Esophagus (tissue), 2 donors: Measurements from ENCODE around the gene RUSC2. TPM values are rescaled to one million over a fixed set of nuclear protein-coding genes. Genes with fewer than 3 reads are reported as not detected.
"Not testable (repeated sequence)": the region's sequence is repeated elsewhere in the genome, so short reads cannot be mapped to it uniquely, and the experiment has no call there.

Experiments
- H3K27ac ChIP-seq, 2 donors: one replicate each; pipeline ENCODE4 v1.5.1; 2013; ENCODE audit warnings: low read depth in 2 of 2, mild to moderate bottlenecking in 2 of 2, inconsistent platforms in 1 of 2, low read length in 1 of 2, moderate library complexity in 1 of 2
- H3K27me3 ChIP-seq, 2 donors: one replicate each; pipeline ENCODE4 v1.6.1; 2013; ENCODE audit warnings: low read length in 2 of 2, control low read depth in 1 of 2, mild to moderate bottlenecking in 1 of 2; ENCODE audit not compliant: insufficient read depth in 2 of 2, control insufficient read depth in 1 of 2
- H3K36me3 ChIP-seq, 2 donors: one replicate each; pipeline ENCODE4 v1.6.1; 2013; ENCODE audit warnings: low read length in 1 of 2; ENCODE audit not compliant: control insufficient read depth in 2 of 2, insufficient read depth in 2 of 2
- H3K4me1 ChIP-seq, 2 donors: one replicate each; pipeline ENCODE4 v1.6.1; 2013; ENCODE audit warnings: low read length in 1 of 2; ENCODE audit not compliant: control insufficient read depth in 2 of 2, insufficient read depth in 2 of 2
- H3K4me3 ChIP-seq, 2 donors: one replicate each; pipeline ENCODE4 v1.5.1; 2013; ENCODE audit warnings: low read length in 2 of 2, mild to moderate bottlenecking in 2 of 2, low read depth in 1 of 2, moderate library complexity in 1 of 2
- H3K9me3 ChIP-seq, 2 donors: one replicate each; pipeline ENCODE4 v1.6.1; 2013; ENCODE audit warnings: mild to moderate bottlenecking in 2 of 2, low read depth in 1 of 2, low read length in 1 of 2, moderate library complexity in 1 of 2; ENCODE audit not compliant: control insufficient read depth in 2 of 2, insufficient read depth in 1 of 2
- WGBS, 2 donors: extraction: QIAGEN DNeasy Blood & Tissue Kit; methylation state at CpG; one replicate each; pipeline ENCODE4 v1.1.7; 2013; 5-methylcytosine and 5-hydroxymethylcytosine counted together
- polyA plus RNA-seq, 2 donors: library from polyadenylated mRNA; stranded (reverse); fragments of 200-250 nt; gene quantifications; one replicate each; pipeline ENCODE4 v1.2.3, GENCODE V29; 2013
- donor health status: healthy with polysubstance abuse.
- donor health status: Bipolar disorder and iron deficiency.

Gene RUSC2
- polyA plus RNA-seq, 2 donors: 7.3 to 27.2 TPM

DNA sequence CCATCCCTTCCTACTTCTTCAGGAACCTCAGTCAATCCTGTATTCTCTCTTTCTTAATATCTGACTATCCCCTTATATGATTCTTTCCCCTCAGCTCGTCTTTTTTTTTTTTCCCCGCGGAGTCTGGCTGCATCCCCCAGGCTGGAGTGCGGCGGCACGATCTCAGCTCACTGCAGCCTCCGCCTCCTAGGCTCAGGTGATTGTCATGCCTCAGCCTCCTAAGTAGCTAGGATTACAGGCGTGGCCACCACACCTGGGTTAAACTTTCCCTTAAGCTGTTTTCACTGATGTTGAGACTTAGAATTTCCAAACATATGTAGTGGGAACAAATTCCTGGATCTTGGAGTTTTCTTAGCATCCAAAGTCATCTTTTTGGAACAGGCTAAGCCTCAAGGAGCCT, 13.3 kb upstream of the RUSC2 start:
- Histone ChIP-seq H3K4me1 (no peaks in the 10 kb centered on the region), H3K4me3 (no peak overlapping the region), H3K36me3 (no peaks in the 10 kb centered on the region), H3K27ac (no peak overlapping the region), H3K9me3 (no peaks in the 10 kb centered on the region), H3K27me3 (no peaks in the 10 kb centered on the region)
- 67 to 75% methylated on average over 8 of the region's 8 CpGs for WGBS, 2 donors

DNA sequence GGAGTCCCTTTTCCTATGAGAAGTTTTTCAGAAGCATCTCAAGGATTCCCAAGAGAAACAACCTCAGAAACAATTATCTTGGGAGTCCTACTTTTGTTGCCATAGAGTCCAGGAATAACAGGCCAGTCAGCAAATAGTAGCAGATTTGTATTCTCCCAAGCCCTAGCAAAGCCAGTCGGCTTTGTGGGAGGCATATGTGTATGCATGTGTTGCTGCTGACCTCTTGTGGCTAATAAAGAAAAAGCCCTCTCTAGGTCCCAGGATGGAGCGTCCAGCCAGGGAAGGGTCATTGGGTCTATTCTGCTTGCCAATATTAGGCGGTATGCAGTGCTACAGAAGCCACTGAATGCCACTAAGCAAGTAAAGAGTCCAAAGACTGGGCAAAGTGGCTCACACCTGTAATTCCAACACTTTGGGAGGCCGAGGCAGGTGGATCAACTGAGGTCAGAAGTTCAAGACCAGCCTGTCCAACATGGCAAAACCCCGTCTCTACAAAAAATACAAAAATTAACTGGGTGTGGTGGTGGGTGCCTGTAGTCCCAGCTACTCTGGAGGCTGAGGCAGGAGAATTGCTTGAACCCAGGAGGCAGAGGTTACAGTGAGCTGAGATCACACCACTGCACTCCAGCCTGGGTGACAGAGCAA, 12.6 kb upstream of the RUSC2 start:
- not testable (repeated sequence) for H3K9me3 ChIP-seq, H3K27me3 ChIP-seq, H3K36me3 ChIP-seq, H3K4me1 ChIP-seq, H3K4me3 ChIP-seq, H3K27ac ChIP-seq
- WGBS, 2 donors: 15 to 19% methylated on average over 5 of the region's 5 CpGs

DNA sequence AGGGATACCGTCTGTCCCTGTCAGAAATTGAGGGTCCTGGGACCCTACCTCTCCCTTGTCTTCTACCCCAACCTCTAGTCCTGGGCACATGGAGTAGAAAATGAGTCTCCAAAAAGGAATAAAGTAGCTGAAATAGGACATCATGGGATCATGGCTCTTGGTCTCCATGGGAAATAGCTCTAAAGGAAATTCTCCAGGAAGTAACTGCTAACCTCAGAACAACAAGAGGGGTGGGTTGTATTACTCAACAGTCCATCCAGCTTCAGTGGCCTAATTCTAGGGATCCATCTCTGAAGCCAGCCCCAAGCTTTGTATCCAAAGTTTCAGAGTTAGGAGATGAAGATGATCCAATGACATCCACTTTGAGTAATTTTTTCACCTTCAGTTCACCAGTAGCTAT, 11.0 kb upstream of the RUSC2 start:
- whole genome bisulfite sequencing, 2 donors: 74 to 89% methylated on average over 1 of the region's 1 CpG
- Histone ChIP-seq H3K27me3 (no peaks in the 10 kb centered on the region), H3K36me3 (no peaks in the 10 kb centered on the region), H3K4me3 (no peak overlapping the region), H3K27ac (no peak overlapping the region), H3K4me1 (no peaks in the 10 kb centered on the region), H3K9me3 (no peaks in the 10 kb centered on the region)

DNA sequence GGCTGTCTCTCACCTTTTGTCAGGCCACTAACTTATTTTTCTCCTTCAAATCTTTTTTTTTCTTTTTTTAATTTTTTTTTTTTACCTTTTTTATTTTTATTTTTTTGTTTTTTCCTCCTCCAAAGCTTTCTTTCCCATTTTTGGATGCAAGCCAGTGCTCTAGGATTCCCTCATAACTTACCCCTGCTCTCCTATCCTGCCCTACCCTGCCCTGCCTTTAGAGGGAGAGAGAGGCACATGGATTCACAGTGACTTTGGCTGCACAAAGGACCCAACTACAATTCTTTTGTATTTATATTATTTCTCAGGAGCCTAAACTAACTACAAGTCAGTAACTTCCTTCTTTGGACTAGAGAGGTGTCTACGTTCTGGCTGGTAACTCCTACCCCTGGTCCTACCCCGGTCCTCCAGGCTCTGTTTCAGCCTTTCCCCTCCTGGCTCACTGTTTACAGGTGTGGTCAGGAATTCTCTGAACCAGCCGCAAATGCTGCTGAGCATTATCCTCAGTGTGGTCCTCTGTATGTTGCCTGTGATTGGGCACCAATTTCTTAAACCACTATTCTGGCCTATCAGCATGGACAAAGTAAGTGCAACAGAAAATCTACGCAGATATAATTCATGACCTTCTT, 8.4 kb upstream of the RUSC2 start:
- H3K4me1 ChIP-seq: no peaks in the 10 kb centered on the region
- H3K9me3 ChIP-seq: no peaks in the 10 kb centered on the region
- no peaks in the 10 kb centered on the region for H3K27me3 ChIP-seq
- H3K4me3 ChIP-seq: no peak overlapping the region
- no peak overlapping the region for H3K27ac ChIP-seq
- 72 to 78% methylated on average over 4 of the region's 4 CpGs for WGBS, 2 donors
- H3K36me3 ChIP-seq: no peaks in the 10 kb centered on the region

DNA sequence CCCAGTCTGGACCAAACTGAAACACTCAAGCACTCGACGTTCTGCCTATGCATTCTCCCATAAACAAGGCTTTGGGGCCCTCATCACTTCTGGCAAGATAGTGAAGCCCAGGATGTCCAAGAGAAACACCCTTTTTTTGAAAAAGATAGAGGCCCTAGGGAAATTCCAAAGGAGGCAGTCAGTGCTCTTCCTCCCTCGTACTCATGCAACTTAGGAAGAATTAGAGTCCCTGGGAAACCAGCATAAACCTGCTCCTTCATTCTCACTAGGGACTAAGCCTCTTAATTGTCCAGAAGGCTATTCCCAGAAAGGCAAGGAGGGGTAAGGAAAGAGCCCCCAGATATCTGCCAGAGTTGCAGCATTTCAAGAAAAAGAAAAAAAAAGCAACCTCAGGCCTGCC, 7.8 kb upstream of the RUSC2 start:
- H3K27me3 ChIP-seq: no peaks in the 10 kb centered on the region
- no peak overlapping the region for H3K4me3 ChIP-seq
- H3K27ac ChIP-seq: no peak overlapping the region
- no peaks in the 10 kb centered on the region for H3K4me1 ChIP-seq
- no peaks in the 10 kb centered on the region for H3K9me3 ChIP-seq
- no peaks in the 10 kb centered on the region for H3K36me3 ChIP-seq
- WGBS, 2 donors: 63 to 90% methylated on average over 3 of the region's 3 CpGs

DNA sequence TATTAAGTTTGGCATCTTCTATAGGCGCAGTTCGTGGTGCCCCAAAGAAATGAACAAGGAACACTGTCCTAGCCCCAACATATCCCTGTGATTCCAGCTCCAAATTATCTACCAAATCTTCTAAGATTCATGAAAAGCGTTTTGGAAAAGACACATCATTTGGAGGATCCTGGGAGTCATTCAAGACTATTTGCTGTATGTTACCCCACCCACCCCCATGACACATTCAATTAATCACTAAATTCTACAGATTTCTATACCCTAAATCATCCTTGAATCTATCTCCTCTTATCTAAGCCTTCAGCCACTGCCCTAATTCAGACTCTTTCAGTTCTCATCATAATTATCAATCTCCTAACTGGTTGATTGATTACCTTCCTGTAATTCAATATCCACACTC, 5.5 kb upstream of the RUSC2 start:
- H3K9me3 ChIP-seq: no peaks in the 10 kb centered on the region
- 84 to 86% methylated on average over 3 of the region's 3 CpGs for WGBS, 2 donors
- H3K4me1 ChIP-seq: peaks cover 0 to 2% of the 10 kb centered on the region in 2 donors
- no peaks in the 10 kb centered on the region for H3K27me3 ChIP-seq
- H3K4me3 ChIP-seq: no peak overlapping the region
- H3K36me3 ChIP-seq: no peaks in the 10 kb centered on the region
- H3K27ac ChIP-seq: no peak overlapping the region

DNA sequence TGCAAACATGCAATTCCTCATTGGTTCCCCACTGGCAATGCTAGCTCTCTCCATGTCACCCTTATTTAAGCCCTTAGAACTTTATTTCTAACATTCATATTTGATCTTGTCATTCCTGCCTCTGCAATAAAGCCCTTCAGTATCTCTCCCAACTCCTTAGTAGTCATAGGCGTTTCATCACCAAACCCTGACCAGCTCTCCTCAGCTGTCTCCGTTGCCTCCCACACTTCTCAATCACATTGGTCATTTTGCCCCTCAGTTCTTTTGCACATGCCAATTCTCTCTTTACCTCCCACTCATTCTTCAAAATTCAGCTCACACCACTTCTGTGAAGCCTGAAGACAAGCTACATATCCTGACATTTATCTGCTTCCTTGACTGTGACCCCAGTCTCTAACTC, 2.8 kb upstream of the RUSC2 start:
- 89 to 94% methylated on average over 2 of the region's 2 CpGs for whole genome bisulfite sequencing, 2 donors
- H3K9me3 ChIP-seq: no peaks in the 10 kb centered on the region
- no peaks in the 10 kb centered on the region for H3K27me3 ChIP-seq
- H3K4me1 ChIP-seq: peaks cover 3 to 5% of the 10 kb centered on the region in 2 donors
- no peak overlapping the region for H3K4me3 ChIP-seq
- H3K27ac ChIP-seq: no peak overlapping the region
- no peaks in the 10 kb centered on the region for H3K36me3 ChIP-seq

DNA sequence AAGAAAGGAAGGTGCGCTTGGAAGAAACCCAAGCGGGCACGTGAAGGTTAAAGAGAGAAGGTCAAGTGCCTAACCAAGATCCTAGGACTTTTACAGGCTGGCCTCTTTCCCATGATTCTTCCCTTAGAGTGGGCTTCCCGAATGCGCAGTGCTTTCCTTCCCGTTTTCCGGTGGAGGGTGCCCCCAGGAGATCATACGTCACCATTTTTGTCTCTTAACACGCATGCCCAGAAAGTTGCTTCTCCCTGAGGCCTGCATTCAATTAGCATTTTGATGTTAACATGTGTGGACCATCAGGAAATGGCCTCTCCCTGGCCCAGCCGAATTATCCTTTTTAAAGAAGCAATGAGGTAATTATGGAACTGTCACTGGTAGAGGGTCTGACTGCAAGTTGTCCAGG, 1.9 kb upstream of the RUSC2 start:
- Histone ChIP-seq H3K36me3 (no peaks in the 10 kb centered on the region), H3K9me3 (no peaks in the 10 kb centered on the region), H3K4me1 (peaks cover 3 to 5% of the 10 kb centered on the region in 2 donors), H3K4me3 (no peak overlapping the region), H3K27ac (no peak overlapping the region), H3K27me3 (no peaks in the 10 kb centered on the region)
- WGBS, 2 donors: 79 to 88% methylated on average over 10 of the region's 10 CpGs

DNA sequence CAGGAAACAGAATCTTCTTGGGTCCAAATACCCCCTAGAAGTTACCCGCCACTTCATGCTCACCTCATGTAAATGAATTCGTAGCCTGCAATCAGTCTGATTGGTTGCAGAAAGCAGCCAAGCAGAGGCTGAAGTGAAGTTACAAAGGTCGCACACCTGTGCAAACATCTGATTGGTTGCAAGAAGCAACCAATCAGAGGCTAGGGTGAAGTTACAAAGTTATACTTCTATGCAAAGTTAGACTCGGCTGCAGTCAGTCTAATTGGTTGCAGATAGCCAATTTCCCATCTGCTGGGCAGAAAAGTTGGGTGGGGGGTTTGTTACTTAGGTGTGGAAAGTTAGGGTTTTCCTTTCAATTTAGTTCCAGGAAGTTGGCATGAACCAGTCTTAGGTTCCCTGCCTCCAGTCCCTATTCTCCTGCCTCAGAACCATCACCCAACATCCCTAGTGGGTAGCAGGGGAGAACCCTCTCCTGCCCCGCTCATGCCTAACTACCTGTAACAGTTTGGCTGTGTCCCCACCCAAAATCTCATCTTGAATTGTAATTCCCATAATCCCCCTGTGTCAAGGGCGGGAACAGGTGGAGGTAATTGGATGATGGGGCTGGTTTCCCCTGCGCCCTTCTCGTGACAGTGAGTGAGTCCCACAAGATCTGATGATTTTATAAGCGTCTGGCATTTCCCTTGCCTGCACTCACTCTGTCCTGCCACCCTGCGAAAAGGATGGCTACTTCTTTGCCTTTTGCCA, 1.2 kb upstream of the RUSC2 start:
- WGBS, 2 donors: 75 to 83% methylated on average over 10 of the region's 10 CpGs
- Histone ChIP-seq H3K27me3 (no peaks in the 10 kb centered on the region), H3K4me3 (peak overlapping the region in 1 of 2 donors; percentile 66), H3K27ac (peak overlapping the region; percentile 81 to 94), H3K36me3 (no peaks in the 10 kb centered on the region), H3K4me1 (peaks cover 3 to 5% of the 10 kb centered on the region in 2 donors), H3K9me3 (no peaks in the 10 kb centered on the region)
